IPS-20b (cell line): ENCODE results near the gene CACNA1H.

Source experiments
- H3K27ac ChIP-seq: one replicate; pipeline ENCODE4 v1.5.1; 2013; ENCODE audit warnings: low read length
- H3K27me3 ChIP-seq: 2 replicates; pipeline ENCODE4 v1.6.1; 2013; ENCODE audit warnings: mild to moderate bottlenecking, low read length, inconsistent platforms; ENCODE audit not compliant: insufficient read depth
- H3K36me3 ChIP-seq: 2 replicates; pipeline ENCODE4 v1.6.1; 2013; ENCODE audit warnings: low read depth, mild to moderate bottlenecking, inconsistent platforms, low read length, moderate library complexity; ENCODE audit not compliant: insufficient read depth
- H3K4me1 ChIP-seq: 2 replicates; pipeline ENCODE4 v1.6.1; 2013; ENCODE audit warnings: mild to moderate bottlenecking, control low read depth, inconsistent platforms, low read length, moderate library complexity; ENCODE audit not compliant: insufficient read depth
- H3K4me3 ChIP-seq: 2 replicates; pipeline ENCODE4 v1.5.1; 2013; ENCODE audit warnings: mild to moderate bottlenecking, low read length, inconsistent platforms
- H3K9ac ChIP-seq: 2 replicates; pipeline ENCODE4 v1.6.1; 2013; ENCODE audit warnings: low read depth, mild to moderate bottlenecking, inconsistent platforms, low read length, moderate library complexity
- H3K9me3 ChIP-seq: 2 replicates; pipeline ENCODE4 v1.6.1; 2013; ENCODE audit warnings: mild to moderate bottlenecking, low read depth, low read length, inconsistent platforms; ENCODE audit not compliant: insufficient read depth

CACNA1H gene

GRCh38 chr16:1155353-1156054, 2.6 kb downstream of the CACNA1H start:
- Histone ChIP-seq H3K9ac (no peak overlapping the region), H3K4me1 (peaks cover 3% of the 10 kb centered on the region; the same call in 1 of the 2 replicates), H3K27me3 (peaks cover 12% of the 10 kb centered on the region), H3K4me3 (no peak overlapping the region), H3K9me3 (no peaks in the 10 kb centered on the region), H3K27ac (no peak overlapping the region), H3K36me3 (no peaks in the 10 kb centered on the region)

- no peaks in the 10 kb centered on the region for H3K9me3 ChIP-seq
- no peak overlapping the region for H3K27ac ChIP-seq
- H3K36me3 ChIP-seq = no peaks in the 10 kb centered on the region
- H3K27me3 ChIP-seq = peaks cover 12% of the 10 kb centered on the region
- peaks cover 3% of the 10 kb centered on the region; the same call in 1 of the 2 replicates for H3K4me1 ChIP-seq
- H3K4me3 ChIP-seq = no peak overlapping the region
- no peak overlapping the region for H3K9ac ChIP-seq
Observed at GRCh38 chr16:1156055-1156982, 3.4 kb downstream of the CACNA1H start.

GRCh38 chr16:1156983-1157638, 4.2 kb downstream of the CACNA1H start:
- Histone ChIP-seq H3K27ac (no peak overlapping the region), H3K9ac (no peak overlapping the region), H3K27me3 (peaks cover 12% of the 10 kb centered on the region)

GRCh38 chr16:1157639-1158455, 4.9 kb downstream of the CACNA1H start:
- no peak overlapping the region for H3K9ac ChIP-seq
- no peak overlapping the region for H3K27ac ChIP-seq
- no peaks in the 10 kb centered on the region for H3K9me3 ChIP-seq
- H3K27me3 ChIP-seq = peaks cover 12% of the 10 kb centered on the region
- H3K36me3 ChIP-seq = no peaks in the 10 kb centered on the region
- no peaks in the 10 kb centered on the region; the same call in 1 of the 2 replicates for H3K4me1 ChIP-seq
- H3K4me3 ChIP-seq = no peak overlapping the region

More at GRCh38 chr16:1156983-1157638, 4.2 kb downstream of the CACNA1H start:
- Histone ChIP-seq H3K4me1 (no peaks in the 10 kb centered on the region; the same call in 1 of the 2 replicates), H3K9me3 (no peaks in the 10 kb centered on the region), H3K4me3 (no peak overlapping the region), H3K36me3 (no peaks in the 10 kb centered on the region)

- Histone ChIP-seq H3K9me3 (no peaks in the 10 kb centered on the region), H3K4me3 (no peak overlapping the region), H3K27me3 (peaks cover 11% of the 10 kb centered on the region), H3K9ac (no peak overlapping the region), H3K4me1 (no peaks in the 10 kb centered on the region; the same call in 1 of the 2 replicates), H3K27ac (no peak overlapping the region), H3K36me3 (no peaks in the 10 kb centered on the region)
Observed at GRCh38 chr16:1158456-1159324, 5.8 kb downstream of the CACNA1H start.

- H3K27me3 ChIP-seq = peaks cover 4% of the 10 kb centered on the region; the same call in 1 of the 2 replicates
- no peaks in the 10 kb centered on the region for H3K36me3 ChIP-seq
- H3K9me3 ChIP-seq = no peaks in the 10 kb centered on the region
- H3K4me3 ChIP-seq = no peak overlapping the region
- no peak overlapping the region for H3K27ac ChIP-seq
- no peak overlapping the region for H3K9ac ChIP-seq
- H3K4me1 ChIP-seq = no peaks in the 10 kb centered on the region; the same call in 1 of the 2 replicates
Observed at GRCh38 chr16:1159325-1159972, 6.5 kb downstream of the CACNA1H start.

- Histone ChIP-seq H3K4me1 (no peaks in the 10 kb centered on the region; the same call in 1 of the 2 replicates), H3K9me3 (no peaks in the 10 kb centered on the region), H3K27me3 (no peaks in the 10 kb centered on the region), H3K36me3 (no peaks in the 10 kb centered on the region), H3K4me3 (no peak overlapping the region), H3K9ac (no peak overlapping the region), H3K27ac (no peak overlapping the region)
Observed at GRCh38 chr16:1159973-1160772, 7.3 kb downstream of the CACNA1H start.

GRCh38 chr16:1160773-1161348, 8.0 kb downstream of the CACNA1H start:
- Histone ChIP-seq H3K9ac (no peak overlapping the region), H3K27me3 (no peaks in the 10 kb centered on the region), H3K9me3 (no peaks in the 10 kb centered on the region), H3K27ac (no peak overlapping the region), H3K4me1 (no peaks in the 10 kb centered on the region; the same call in 1 of the 2 replicates), H3K36me3 (no peaks in the 10 kb centered on the region), H3K4me3 (no peak overlapping the region)

GRCh38 chr16:1162701-1163566, 10.0 kb downstream of the CACNA1H start:
- no peaks in the 10 kb centered on the region for H3K9me3 ChIP-seq
- no peaks in the 10 kb centered on the region for H3K36me3 ChIP-seq
- no peaks in the 10 kb centered on the region; the same call in 1 of the 2 replicates for H3K4me1 ChIP-seq
- no peak overlapping the region for H3K27ac ChIP-seq
- H3K27me3 ChIP-seq = no peaks in the 10 kb centered on the region
- H3K9ac ChIP-seq = no peak overlapping the region
- no peak overlapping the region for H3K4me3 ChIP-seq
